Cerebellar nuclear complex (tissue), 1 donor: ENCODE measurements around the gene CAMP.

ENCODE experiments used
- DNase-seq, 2 experiments: peaks; one replicate each; lab custom pipeline; 2025; lab: John Stamatoyannopoulos, UW

CAMP gene

DNA sequence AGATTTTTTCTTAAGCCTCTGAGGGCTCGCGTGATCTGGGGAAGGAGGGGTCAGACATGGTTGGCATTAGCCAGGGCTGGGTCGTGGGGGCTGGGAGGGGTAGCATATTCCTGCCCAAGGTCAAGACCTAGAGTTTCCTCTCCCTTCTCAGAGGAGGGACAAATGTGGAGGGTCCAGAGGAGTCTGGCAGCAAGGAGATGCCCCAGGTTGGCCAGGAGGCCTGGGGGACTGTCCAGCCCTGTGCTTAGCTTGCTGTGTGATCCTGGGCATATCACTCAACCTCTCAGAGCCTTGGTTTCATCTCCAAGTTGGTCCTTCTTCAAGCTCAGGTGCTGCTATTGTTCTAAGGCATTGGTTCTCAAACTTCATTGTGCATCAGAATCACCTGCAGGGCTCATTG, 9.1 kb upstream of the CAMP start:
- DNase-seq, result no peak

DNA sequence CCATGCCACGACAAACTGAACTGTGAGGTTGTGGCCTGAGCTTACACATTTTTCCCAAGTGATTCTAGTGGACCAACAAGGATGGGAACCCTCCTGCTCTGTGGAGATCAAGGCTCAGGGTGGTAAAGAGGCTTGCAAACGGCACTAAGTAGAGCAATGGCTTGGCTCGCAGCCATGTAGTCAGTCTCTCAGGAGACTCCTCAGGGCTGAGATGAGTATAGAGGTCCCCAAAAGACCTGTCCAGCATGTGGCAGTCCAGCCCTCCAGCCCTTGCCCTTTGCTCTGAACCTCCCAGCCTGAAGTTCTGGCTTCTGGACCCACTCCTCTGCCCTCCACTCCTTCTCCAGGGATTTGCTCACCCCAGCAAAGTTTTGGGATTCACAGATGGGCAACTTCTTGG, 8.3 kb upstream of the CAMP start:
- DNase-seq, result no peak

DNA sequence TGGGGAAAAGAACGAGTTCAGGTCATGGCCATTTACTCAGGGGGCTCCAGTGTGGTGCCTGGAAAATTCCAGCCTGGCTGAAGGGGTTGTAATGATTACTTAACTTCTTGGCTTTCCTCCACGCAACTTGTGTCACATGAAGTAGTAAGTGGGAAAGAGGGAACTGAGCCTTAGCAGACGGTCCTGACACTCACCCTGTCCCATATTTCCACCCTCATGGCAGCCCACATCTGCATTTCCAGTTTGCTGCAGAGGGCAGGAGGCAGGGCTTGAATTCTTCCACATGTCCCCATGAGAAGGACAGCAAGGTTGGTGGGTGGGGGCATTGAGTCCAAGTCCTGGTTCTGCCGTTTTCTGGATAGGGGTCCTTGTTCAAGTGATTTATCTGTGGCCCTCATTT, 7.8 kb upstream of the CAMP start:
- DNase-seq, result no peak

DNA sequence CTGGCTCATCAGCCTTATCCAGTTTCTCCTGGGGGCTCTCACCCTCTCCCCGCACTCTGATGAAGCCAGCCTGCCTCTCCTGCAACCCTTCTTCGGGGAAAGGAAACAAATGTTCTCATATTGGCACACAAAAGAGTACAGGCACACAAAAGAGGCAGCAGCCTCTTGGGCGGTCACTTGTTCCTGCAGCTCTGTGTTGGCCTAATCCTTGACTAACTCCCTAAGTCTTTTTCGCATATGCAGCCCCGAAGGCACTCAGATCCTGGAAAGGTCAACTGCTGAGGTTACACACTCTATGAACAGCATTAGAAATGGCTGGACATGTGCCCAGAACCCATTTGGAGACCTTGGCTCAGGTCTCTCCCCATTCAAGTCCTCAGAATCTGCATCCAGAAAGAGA, 7.4 kb upstream of the CAMP start:
- no peak for DNase-seq

DNA sequence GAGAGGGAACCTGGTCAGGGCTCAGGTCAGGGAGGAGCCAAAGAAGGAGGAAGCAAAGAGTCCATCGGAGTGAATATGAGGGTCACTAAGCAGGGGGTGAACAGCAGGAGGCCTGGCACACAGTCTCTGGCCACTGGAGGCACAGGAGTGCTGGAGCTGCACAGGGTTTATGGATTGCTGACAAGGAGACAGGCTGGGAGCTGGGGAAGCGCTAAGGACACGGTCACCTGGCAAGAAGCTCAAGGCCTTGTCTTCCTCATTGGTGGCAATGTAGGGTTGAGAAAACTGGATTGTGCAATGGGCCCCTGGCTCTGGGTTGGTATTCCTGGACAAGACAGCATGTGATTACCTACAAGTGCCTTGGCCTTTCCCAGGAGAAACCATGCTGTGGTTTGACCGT, 5.8 kb upstream of the CAMP start:
- no peak for DNase-seq

DNA sequence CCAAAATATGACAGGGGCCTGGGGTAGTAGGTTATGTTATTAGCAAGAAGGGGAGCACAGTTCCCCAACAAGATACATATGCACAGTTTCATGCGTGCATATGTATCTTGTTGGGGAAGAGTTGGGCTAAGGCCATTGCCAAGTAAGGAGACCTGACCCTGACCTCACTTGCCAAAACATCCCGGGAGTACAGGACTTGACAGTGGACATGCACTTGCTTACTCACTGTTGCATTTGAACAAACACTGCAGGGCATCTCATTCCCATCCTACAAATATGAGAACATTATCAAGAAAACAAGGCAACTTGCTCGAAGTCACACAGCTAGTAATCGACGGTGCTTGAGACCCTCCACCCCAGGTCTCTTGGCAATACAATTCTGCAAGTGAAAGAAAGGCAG, 4.8 kb upstream of the CAMP start:
- DNase-seq, result no peak

DNA sequence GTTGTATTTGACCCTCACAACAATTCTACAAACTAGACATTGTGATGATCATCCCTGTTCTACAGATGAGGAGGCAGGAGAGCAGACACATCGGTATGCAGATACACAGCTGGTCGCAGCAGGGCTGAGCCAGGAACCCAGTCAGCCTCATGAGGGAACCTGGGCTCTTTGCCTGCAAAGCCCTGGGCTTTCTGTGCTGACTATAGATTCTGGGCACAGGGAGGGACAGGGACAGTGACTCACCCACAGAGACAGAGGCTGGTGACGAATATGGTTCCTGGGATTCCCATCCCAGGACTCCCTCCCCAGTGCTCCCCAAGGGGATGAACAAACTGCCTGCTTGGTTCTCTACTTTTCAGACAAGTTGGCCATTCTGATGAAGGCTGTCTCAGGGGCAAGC, 3.8 kb upstream of the CAMP start:
- DNase-seq, result no peak

DNA sequence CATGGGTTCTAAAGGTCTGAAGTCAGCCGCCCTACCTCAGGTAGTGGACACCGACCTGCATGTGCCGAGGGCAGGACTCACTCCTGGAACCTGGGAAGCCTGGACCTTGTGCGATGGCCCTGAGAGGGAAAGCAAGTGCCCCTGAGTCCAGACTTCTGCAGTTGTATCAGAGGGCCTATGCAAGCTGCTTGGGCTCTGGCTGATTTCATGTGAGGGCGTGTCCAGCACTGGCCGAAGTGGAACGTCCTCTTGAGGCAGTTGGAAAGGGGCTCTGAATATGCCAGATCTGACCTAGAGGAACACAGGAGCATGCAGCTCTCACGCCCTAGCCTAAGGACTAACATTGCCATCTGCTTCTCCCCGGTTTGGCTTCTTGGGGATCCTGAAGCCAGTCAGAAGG, 2.5 kb upstream of the CAMP start:
- DNase-seq, result no peak

DNA sequence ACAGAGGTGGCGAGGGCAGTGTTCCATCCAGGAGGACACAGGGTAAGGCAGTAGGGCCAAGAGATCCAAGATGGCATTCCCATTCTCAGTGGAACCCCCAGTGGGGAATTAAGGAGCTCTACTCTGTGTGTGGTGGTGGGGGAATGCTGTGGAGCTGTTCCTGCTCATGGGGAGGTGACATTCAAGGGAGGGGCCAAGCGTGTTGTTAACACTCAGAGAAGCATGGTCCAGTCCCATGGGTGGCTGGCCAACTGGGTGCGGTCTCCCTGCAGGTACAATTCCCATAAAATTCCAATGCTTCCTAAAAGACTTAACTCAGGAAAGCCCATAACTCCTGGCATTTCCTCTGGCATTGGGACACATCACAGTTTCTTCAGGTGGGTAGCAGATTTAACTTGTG, 2.3 kb downstream of the CAMP start:
- no peak for DNase-seq

DNA sequence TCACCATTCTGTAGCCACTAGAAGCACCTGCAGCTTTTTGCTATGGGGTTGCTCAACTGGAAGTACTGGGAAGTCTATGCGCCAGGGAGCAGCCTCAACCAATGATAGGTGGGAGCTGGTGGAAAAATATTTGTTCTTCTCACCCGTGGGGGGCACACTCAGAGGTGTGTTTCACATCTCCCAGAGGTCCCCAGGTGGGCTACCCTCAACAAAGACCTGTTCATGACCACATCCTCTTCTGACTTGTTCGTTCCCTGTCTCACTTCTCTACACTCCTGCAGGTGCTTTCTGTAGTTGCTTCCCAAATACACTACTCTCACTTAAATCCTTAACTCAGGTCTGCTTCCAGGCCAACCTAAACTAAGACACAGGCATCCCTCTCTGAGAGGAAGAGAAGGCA, 3.6 kb downstream of the CAMP start:
- DNase-seq, result no peak

DNA sequence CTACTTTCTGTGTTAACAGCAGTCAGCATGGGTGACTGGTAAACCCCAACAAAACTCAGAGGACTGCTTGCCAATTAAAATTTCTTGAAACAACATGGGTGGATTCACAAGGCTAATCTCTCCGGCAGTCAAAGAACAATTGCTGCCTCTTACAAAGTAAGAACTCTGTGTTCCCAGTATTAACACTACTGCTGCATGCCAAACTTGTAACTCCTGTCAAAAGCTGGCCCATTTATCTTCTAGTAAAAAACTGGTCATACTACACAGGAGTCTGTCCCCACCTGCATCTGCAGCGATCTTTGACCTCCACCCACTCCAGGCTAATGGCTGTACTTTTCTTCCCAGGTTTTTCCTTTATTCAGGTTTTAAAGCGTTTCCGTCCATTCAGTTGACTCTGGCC, 8.9 kb downstream of the CAMP start:
- no peak for DNase-seq

DNA sequence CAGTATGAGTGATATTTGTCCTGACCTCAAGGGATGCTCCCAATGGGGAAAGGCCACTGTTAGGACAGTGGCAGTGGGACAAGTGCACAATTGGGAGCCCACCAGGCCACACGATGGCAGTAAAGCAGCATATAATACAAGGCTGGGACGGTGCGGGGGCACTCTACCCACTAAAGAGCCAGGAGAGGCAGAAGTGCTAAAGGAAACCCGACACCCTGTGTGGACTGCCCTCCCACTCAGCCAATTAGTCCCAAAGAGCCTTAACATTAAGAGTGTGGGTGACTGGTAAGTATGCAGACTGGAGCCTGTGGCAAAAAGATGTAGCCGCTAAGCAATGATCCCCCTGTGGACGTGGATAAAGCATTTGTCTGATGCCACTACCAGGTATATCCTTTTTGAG, 9.4 kb downstream of the CAMP start:
- peak in 1 of 2 experiments; percentile 23 for DNase-seq

DNA sequence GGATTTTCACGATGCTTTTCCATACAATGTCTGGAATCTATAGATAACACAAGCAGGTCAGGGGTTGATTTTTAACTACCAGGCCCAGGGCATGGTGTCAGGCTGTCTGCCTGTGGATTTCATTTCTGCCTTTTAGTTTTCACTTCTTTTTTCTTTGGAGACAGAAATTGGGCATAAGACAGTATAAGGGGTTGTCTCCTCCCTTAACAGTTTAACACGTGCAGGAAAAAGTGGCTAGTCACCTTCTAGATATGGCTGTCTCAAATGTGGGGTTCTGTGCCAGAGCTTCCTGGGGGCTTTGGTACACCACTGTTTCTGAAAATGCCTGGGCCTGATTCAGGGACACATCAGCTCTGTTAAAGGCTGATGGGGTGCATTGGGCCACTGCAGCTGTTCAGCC, 10.2 kb downstream of the CAMP start:
- DNase-seq, result no peak

DNA sequence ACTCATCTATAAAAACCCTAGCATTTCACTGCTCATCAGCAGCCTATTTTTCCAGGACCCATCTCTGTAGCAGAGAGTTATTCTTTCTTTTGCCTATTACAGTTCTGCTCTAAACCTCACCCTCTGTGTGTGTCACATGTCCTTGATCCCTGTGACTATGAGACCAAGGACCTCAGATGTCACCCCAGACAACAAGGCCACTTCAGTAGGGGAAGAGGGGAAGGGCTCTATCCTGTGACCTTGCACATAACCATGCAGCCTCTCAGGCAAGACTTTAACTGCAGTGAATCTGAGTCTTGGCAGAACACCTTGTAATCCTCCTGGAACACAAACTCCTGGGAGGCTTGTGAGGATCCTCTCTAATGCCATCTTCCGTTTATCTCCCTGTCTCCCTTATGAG, 13.2 kb downstream of the CAMP start:
- no peak for DNase-seq

DNA sequence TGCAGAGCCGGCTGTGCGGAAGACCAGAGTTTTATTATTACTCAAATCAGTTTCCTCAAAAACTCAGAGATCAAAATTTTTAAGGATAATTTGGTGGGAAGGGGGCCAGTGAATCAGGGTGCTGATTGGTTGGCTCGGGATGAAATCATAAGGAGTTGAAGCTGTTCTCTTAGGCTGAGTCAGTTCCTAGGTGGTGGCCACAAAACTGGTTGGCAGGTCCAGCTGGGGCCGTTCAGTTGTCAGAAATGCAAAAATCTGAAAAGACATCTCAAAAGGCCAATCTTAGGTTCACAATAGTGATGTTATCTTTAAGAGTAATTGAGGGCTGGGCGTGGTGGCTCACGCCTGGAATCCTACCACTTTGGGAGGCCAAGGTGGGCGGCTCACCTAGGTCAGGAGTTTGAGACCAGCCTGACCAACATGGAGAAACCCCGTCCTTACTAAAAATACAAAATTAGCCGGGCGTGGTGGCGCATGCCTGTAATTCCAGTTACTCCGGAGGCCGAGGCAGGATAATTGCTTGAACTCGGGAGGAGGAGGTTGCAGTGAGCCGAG, 15.3 kb downstream of the CAMP start:
- no peak for DNase-seq

DNA sequence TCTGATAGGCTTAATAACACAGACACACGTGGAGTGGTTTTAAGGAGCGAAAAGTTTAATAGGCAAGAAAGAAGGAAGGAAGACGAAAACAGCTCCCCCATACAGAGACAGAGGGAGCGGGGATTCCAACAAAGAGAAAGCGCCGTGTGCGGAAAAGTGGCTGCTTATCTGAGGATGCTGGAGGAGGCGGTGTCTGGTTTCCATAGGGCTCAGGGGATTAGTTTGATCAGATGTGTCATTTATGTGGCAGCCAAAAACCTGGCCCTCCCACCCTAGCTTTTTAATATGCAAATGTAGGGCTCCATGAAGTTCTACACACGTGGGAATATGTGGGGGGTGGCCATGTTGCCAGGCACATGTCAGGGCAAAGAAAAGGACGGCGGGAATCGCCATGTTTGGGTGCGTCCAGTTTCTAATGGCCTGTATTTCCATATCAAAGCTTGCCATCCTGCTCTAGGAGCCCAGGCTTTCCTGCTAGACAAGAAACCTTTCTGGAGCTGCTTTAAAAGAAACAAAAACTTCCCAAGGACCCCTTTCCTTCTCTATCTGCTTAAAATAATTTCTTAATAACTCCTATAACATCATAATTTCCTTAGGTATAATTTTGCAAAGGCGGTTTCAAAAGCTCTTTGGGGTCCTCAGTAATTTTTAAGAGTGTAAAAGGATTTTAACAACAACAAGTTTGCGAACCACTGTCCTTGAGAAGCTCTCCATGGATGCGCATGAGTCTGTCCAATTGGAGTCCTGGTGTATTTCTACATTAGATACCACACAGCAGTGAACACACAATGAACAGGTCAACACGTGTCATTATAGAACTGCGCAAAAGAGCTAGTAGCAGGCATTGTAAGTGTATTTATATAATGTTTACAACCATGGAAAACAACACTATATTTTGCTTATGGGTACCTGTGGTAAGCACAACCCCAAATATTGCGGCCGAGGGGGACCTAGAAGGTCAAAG, 17.0 kb downstream of the CAMP start:
- no peak for DNase-seq

DNA sequence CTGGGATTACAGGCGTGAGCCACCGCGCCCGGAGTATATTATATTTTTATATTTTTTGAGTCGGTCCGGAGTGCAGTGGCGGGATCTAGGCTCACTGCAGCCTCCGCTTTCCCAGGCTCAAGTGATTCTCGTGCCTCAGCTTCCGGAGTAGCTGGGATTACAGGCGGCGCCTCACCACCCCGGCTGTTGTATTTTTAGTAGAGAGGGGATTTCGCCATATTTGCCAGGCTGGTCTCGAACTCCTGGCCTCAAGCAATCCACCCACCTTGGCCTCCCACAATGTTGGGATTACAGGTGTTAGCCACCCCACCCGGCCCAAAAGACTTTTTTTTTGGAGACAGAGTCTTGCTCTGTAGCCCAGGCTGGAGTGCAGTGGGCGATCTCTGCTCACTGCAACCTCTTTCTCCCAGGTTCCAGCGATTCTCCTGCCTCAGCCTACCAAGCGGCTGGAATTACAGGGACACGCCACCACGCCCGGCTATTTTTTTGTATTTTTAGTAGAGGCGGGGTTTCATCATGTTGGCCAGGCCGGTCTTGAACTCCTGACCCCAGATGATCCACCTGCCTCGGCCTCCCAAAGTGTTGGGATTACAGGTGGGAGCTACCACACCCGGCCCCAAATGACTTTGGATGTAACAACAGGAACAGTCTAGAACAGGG, 18.6 kb downstream of the CAMP start:
- DNase-seq, result no peak

DNA sequence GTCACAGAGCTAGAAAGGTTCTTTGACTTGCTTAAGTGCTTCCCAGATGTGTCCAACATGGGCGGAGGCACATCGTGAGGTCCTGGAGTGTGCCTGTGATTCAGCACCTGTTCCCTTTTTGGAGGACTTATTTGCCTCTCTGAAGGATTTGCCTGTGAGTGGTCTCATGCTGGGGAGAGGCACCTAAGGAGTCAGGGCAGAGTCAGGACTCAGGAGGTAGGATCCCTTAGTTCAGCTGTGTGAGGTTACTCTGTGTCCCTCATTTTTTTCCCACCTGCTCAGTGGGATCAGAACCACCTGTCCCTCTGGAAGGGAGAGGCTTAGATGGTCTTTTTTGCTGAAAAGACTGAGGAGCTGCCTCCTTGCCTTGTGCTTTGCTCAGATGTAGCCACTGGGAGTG, 20.6 kb downstream of the CAMP start:
- no peak for DNase-seq

DNA sequence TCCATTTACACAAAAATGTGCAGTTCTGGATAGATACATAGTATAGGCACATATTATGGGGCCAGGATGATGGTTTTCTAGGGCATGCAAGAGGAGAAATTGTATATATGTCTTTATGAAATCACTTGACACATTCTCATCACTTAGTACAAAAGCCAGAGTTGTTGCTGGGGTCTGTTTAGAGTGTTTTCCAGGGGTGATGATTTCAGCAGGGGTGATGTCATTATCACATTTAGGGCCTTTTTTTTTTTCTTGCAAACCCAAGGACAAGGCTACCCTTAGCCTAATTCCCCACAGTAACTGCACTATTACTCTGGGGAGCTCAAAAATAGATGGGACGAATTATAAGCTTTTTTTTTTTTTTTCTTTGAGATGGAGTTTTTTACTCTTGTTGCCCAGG, 21.2 kb downstream of the CAMP start:
- DNase-seq, result no peak

DNA sequence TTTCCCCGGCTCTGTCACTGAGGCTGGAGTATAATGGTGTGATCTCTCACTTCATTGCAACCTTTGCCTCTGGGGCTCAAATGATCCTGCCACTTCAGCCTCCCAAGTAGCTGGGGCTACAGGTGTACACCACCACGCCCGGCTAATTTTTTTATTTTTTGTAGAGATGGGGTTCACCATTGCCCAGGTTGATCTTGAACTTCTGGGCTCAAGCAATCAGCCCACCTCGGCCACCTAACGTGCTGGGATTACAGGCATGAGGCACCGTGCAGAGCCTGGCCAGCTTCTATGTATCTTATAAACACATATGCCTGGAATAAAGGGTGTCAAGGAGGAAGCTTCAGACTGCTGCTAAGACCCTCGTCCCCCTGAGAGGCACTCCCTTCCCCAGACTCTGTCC, 21.8 kb downstream of the CAMP start:
- DNase-seq, result no peak

DNA sequence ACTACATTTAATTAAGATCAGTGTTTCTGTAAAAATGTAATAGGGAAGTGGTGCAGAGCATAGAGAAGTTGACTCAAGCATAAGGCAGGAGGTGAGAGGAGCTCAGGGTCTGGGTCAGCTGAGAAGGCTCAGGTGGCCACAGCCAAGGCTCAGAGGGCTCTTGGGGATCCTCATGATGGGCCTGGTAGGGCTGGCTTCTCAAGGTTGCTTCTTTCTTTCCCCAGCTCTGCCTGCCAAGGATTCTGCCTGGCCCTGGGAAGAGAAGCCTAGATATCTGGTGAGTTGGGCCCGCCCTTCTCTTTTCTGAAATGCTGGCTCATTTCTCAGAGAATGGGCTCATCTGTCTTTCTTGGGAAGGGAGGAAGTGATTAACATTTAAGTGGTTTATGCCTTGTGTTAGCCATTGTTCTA, 24.1 kb downstream of the CAMP start:
- DNase-seq, result no peak

DNA sequence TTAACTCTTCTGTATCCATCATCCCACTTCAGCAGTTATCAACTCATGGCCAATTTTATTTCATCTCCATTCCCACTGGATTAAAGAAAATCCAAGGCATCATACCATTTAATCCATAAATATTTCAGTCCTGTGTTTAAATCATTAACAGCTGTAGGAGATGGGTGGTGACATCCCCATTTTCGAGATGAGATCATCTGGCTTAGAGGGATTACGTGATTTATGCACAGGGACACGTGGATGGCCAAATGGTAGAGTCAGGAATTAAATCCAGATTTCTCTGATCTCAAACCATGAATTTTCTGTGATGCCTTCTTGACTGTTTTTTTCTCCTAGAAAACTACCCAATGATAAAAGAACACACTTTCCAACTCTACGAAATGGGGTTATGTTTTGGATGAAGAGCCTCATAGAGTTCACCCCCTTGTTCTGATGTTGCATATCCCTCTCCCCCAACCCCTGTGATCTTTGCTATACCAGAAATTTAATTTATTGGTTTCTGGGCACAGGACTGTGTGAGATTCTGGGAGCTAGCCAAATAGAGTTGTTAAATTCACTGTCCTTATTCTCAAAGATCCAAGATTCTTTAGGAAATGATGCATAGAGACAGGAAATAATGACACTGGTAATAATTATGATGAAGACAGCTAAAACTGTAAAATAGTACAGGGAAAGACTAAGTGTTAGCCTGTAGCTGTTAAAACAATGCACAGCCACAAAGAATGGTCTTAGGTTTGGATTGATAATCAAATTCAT, 25.0 kb downstream of the CAMP start:
- no peak for DNase-seq

DNA sequence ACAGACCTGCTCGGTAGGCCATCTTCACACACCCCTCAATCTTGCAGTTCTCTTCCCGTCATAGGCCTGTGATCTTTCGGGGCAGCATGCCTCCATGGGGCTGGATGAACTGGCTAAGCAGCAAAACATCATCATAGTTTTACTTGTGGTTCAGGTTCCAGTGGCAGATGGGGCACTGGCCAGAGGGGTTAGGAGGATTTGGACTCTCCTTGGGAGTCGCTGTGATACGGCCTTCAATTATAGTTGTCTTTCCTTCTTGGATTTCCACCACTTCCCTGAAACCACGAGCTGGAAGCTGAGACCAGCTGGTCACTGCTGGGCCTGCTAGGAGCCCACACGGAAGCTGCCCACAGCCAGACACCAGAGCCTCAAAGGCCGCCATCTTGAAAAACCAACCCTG, 33.3 kb downstream of the CAMP start:
- no peak for DNase-seq
